ENCODE measurements around the gene USP34.

USP34 gene

DNA sequence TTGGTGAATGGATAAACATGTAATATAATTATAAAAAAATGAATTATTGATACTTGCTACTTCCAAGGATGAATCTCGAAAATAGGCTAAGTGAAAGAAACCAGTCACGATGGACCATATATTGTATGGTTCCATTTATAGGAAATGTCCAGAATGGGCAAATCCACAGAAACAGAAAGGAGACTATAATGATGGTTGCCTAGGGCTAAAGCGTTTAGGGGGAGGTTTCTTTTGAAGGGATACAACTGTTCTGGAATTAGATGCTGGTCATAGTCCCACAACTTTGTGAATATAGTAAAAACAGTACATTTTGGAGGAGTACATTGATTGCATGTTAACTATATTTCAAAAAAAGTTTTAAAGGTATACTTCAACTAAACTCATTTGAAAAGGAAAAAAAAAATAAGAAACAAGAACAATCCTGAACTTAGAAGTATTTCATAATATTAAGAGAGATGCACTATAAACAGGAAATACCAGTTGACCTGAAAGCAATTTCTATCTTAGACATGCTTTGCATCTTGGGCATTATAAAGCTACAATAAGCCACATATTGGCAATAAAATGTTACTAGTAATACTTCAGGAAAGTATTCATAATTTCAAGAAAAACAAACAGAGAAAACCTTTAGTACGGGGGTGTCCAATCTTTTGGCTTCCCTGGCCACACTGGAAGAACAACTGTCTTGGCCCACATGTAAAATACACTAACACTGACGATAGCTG, 178.9 kb downstream of the USP34 start:
- FAIRE-seq = no peak

GRCh38 chr2:61288070-61288841, 182.6 kb downstream of the USP34 start:
- no peak for FAIRE-seq

DNA sequence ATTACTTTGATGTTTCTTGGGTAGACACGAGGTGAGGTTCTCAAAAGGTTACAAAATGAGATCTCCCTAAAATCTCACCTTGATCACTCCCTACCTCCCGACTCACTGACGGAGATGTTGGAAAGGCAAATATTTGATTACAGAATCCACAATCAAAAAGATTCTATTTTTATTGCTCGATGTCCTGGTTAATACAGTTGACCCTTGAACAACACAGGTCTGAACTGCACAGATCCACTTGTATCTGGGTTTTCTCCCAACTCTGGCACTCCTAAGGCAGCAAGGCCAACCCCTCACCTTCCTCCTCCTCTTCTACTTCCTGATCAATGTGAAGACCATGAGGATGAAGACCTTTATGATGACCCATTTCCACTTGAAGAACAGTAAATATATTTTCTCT, 183.6 kb downstream of the USP34 start:
- FAIRE-seq = no peak

DNA sequence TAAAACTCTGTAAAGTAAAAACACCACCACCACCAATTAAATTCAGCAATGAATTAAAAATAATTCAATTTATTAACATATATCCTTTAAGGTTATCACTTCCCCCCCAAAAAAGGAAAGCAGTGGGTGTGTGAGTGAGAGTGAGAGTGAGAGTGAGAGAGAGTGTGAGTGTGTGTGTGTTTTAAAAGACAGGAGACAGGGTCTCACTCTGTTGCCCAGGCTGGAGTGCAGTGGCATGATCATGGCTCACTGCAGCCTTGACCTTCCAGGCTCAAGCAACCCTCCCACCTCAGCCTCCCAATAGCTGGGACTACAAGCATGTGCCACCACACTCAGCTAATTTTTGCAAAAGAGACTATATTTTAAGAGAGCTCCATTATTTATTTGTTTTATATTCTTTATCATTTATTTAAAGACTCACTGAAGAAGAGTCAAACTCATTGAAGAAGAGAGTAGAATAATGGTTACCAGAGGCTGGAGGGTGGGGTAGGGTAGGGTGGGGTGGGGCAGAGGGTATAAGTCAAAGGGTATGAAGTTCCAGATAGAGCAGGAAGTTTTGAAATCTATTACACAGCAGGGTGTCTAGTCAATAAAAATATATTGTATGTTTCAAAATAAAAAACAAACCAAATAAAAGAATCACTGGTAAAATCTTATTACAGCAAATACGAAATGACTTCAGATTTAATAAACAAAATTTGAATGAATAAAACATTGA, 187.3 kb downstream of the USP34 start:
- peak; percentile 47 for FAIRE-seq

DNA sequence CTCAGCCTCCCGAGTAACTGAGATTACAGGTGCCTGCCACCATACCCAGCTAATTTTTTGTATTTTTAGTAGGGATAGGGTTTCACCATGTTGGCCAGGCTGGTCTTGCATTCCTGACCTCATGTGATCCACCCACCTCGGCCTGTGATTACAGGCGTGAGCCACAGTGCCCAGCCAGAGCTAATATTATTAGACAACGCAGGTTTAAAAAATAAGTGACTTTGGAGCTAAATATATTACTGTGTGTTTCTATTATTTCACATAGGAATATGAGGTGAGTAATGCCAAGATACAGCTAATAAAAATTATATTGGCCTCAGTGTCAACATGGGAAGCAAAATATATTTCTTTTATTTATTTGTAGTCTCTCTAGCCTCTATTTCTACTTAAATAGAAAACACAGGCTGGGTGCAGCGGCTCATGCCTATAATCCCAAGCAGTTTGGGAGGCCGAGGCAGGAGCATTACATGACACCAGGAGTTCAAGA, 188.7 kb downstream of the USP34 start:
- no peak for FAIRE-seq

DNA sequence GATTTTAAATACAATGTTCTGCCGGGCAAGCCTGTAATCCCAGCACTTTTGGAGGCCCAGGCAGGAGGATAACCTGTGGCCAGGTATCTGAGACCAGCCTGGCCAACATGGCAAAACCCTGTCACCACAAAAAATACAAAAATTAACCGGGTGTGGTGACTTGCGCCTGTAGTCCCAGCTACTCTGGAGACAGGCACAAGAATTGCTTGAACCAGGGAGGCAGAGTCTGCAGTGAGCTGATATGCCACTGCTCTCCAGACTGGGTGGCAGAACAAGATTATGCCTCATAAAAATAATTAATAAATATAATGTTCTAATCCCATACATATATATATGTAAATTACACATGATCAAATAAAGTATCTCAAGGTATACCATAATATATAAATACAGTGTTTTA, 189.6 kb downstream of the USP34 start:
- no peak for FAIRE-seq

DNA sequence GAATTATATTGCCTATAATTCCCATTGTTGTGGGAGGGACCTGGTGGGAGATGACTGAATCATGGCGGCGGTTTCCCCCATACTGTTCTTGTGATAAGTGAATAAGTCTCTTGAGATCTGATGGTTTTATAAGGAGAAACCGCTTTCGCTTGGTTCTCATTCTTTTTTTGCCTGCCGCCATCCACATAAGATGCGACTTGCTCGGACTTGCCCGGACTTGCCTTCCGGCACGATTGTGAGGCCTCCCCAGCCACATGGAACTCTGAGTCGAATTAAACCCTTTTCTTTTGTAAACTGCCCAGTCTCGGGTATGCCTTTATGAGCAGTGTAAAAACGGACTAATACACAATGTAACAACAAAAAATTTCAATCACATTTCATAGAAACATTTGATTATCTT, 193.1 kb downstream of the USP34 start:
- FAIRE-seq = no peak

GRCh38 chr2:61275575-61276184, 195.2 kb downstream of the USP34 start:
- no peak for FAIRE-seq

DNA sequence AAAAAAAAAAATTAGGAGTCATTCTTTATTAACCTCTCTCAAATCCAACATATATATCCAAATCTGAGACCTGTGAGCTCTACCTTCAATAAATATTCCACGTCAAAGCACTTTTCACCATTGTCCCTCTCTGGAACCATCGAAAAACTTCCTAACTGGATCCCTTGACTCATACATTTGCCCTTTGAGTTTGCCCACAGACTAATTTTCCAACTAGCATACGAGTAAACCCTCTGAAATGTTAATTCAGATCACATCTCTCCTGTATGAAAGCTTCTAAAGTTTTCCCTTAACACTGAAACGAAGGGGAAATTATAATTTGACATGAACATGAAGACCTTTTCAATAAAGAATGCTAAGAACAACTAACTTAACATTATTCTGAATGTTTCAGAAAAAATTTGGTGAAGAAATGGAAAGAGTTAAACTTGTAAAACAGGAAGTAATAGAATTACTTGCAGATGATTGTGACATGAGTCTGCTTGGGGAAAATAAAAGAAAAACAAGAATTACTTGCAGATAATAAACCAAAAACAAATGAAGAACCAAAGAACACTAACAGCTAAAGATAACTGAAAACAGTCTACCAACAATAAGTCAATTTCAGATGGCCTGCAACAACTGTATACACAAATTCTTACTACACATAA, 198.3 kb downstream of the USP34 start:
- no peak for FAIRE-seq

DNA sequence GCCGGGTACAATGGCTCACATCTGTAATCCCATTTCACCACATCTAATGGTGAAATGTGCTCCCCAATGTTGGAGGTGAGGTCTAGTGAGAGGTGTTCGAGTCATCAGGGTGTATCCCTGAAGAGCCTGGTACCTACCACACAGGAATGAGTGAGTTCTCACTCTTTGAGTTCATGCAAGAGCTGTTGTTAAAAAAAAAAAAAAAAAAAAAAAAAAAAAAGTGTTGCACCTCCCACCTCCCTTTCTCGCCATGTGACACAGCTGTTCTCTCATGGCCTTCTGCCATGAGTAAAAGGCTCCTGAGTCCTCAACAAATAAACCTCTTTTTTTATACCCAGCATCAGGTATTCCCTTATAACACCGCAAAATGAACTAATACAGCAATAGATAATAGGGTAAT, 202.6 kb downstream of the USP34 start:
- no peak for FAIRE-seq

DNA sequence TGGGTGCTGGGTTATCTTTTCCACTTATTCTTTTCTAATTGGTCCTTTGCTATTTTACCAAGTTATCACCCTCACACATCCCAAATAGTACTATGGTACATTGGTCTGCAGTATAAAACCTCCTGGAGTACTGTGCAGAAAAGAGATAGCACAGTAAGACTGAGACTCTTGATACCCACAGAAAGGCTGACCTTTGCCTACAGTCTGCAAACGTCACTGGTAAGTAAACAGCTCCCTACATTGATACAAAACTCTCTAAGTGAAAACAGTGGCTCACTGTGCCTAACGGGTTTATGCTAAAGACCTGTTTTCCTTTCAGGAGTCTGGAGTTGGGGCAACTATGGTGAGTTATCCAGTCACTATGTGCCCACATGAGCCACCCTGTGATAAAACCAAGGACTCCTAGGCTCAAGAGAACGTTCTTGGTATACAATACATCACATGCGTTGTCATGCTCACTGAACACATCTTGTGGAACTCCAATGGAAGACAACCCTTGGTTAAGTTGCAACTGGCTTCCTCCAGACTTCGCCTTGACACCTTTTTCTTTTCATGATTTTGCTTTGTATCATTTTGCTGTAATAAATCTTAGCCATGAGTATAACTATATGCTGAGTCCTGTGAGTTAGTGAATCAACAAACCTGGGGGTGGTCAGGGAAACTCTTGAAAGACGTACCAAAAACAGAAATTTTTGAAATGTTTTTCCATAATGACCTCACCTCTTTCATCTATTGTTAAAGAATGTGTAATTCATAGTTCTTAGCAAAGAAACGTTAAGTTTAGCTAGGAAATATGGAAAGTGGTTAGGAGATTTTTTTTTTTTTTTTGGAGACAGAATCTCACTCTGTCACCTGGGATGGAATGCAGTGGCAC, 204.0 kb downstream of the USP34 start:
- FAIRE-seq = no peak

- FAIRE-seq = no peak
Observed at GRCh38 chr2:61263830-61264229, 207.1 kb downstream of the USP34 start.

GRCh38 chr2:61262699-61263098, 208.2 kb downstream of the USP34 start:
- FAIRE-seq = no peak

GRCh38 chr2:61257446-61257845, 213.4 kb downstream of the USP34 start:
- no peak for FAIRE-seq

DNA sequence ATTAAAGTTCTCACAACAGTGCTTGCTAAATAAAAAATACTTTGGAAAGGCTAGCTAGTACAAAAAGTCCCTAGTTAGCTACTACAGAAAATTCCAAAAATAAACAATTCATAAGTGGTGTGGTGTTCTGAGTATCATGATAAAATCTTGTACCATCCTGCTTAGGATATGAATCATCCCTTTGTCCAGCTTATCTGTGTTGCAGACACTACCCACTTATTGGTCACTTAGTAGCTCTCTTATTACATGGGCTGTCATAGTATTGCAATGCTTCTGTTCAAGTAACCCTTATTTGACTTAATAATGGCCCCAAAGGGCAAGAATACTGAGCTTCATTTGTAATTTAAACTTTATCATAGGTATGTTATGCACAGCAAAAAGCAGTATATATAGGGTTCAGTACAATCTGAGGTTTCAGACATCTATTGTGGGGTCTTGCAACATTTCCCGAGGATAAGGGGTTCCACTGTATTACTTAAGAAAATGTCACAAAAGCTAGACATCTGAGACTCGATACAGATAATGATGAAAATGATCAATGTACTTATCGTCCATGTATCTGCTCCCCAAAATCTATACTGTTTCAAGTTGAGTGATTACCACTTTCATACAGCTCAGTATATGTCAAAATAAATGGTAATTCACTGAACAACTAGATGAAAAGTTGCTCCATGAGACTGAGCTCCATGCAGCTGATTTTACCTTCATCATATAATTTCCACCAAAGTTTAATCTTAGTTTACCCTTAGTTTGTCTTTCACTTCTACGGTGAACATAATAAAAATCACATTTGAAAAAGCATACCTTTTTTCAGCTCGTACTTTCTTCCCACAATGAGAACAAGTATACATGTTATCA, 215.1 kb downstream of the USP34 start:
- no peak for FAIRE-seq

- FAIRE-seq = no peak
Observed at GRCh38 chr2:61254536-61254935, 216.4 kb downstream of the USP34 start.

- no peak for FAIRE-seq
Observed at GRCh38 chr2:61253136-61253535, 217.8 kb downstream of the USP34 start.

GRCh38 chr2:61252031-61252430, 218.9 kb downstream of the USP34 start:
- no peak for FAIRE-seq

DNA sequence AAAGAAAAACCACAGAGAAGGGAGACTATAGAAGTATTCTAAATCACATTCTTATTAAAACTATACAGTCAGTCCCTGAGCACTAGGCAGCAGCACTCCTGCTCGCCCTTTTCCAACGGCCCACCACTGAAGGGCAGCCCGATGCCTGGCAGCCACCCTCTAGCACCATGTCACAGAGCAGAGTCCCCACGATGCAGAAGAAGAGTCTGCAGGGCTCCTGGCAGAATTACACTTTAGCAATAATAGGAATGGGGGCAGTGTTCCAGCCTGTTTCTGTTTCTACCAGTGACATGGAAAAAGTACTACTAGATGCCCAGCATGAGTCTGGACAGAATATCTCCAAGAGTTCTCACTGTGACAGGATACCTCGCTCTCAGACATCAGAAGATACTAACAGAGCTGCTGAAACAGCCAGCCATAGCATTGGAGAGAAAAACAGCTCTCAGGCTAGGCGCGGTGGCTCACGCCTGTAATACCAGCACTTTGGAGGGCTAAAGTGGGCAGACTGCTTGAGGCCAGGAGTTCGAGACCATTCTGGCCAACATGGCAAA, 221.3 kb downstream of the USP34 start:
- FAIRE-seq = no peak

- no peak for FAIRE-seq
Observed at GRCh38 chr2:61247204-61247812, 223.6 kb downstream of the USP34 start.
